ENCODE measurements around the gene LRP2.
A peak's percentile ranks its signal among the peaks of the same experiment; 100 is the strongest.
"Not testable (repeated sequence)": the region's sequence is repeated elsewhere in the genome, so short reads cannot be mapped to it uniquely, and the experiment has no call there.

LRP2 gene

DNA sequence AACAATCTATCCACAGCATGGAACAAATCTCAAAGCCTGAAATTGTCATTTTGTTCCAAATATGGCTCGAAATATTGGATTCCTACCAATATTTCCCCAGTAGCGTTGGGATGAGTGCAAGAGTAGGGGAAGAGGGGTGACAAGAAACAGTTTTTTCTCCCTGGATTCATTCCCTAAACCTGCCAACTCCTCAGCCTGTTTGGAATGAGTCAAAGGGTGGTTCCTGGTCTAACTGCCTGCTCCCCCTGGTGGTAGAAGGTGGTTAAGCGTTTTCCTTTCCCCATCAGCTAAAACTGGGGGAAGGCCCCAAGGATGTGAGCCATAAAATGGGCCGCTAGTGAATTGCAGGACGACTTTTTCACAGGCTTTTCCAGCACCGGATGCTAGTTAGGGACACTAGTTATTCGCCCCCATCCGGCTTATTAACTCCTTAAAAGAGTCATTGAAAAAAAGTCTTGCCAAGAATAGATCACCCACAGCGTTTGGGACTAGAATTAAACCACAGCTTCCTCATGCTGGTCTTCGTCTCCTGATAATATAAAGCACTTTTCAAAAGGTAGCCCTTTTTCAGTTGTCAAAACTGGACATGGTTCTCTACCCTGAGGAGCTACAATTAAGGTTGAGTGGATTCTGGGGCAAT lies 220.5 kb downstream of the LRP2 start:
- peak; percentile 97 for TF ChIP-seq CTCF (IDR thresholded peaks at IDR 0.05; ENCODE audit: insufficient read depth, low read depth, low read length, missing control alignments)
- peak; percentile 78 for DNase-seq (ENCODE audit: low read depth)
- no peak overlapping the region for H3K4me3 ChIP-seq (ENCODE audit: low read length)

DNA sequence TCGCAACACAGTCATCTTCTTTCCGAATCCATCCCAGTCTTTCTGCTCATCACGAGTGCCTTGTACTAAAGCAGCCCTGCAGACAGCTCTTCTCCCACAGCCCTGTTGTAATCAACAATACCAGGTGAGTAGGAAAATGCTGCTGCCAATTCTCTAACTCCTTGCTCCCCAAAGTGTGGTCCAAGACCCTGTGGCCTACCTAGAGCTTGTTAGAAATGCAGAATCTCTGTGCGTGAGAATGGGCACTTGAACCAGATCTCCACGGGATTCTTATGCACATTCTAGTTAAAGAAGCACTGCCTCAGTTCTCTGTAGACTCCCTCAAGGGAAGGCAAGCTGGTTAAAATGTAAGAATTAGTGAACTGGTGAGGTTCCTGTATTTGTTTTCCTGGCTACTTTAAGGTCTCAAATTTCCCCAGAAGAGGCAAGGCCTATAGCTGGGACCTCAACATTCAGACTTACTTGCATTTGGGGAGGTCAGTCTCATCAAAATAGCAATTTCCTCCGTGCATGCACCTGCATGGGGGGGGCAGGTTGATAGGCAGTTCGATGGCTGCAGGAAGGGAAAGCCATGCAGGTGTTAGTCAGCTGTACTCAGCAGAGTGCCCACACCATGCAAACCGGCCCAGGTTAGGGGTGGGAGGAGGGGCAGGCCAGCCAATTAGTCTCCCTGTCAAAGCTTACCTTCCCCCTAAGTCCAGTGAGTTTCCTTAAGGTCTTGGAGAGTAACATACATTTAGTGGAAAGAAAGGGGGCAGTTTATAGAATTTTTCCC lies 222.2 kb downstream of the LRP2 start:
- no peak overlapping the region for H3K4me3 ChIP-seq (ENCODE audit: low read length)
- no peak for TF ChIP-seq CTCF (IDR thresholded peaks at IDR 0.05; ENCODE audit: insufficient read depth, low read depth, low read length, missing control alignments)
- DNase-seq (ENCODE audit: low read depth): no peak

DNA sequence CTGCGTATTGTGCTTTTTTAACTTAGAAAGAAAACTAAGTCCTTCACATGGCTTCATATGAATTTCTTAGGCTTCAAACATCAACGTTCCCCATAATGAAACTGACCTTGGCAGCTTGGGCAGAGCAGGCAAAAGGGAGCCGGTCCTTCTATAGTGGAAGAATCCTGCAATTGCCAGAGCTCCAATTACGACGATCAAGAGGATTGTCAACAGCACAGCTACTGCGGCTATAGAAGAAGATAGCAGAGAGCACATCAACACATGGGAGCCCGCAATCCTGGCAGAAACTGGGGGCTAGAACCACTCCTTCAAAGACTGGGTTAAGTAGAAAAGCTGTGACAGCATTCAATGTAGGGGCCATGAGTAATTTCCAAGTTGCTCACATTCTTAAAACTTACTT lies 223.2 kb downstream of the LRP2 start:
- H3K4me3 ChIP-seq (ENCODE audit: low read length): no peak overlapping the region
- no peak for DNase-seq (ENCODE audit: low read depth)
- no peak for TF ChIP-seq CTCF (IDR thresholded peaks at IDR 0.05; ENCODE audit: insufficient read depth, low read depth, low read length, missing control alignments)

GRCh38 chr2:169137924-169138323 lies 224.4 kb downstream of the LRP2 start:
- H3K4me3 ChIP-seq (ENCODE audit: low read length): no peak overlapping the region
- no peak for DNase-seq (ENCODE audit: low read depth)
- TF ChIP-seq CTCF (IDR thresholded peaks at IDR 0.05; ENCODE audit: insufficient read depth, low read depth, low read length, missing control alignments): no peak

- peak; percentile 11 for DNase-seq (ENCODE audit: low read depth)
- TF ChIP-seq CTCF (IDR thresholded peaks at IDR 0.05; ENCODE audit: insufficient read depth, low read depth, low read length, missing control alignments): no peak
- no peak overlapping the region for H3K4me3 ChIP-seq (ENCODE audit: low read length)
Observed at GRCh38 chr2:169136885-169137534, 225.3 kb downstream of the LRP2 start.

- H3K4me3 ChIP-seq (ENCODE audit: low read length); DNase-seq (ENCODE audit: low read depth): not testable (repeated sequence)
Observed at GRCh38 chr2:169136428-169136827, 225.9 kb downstream of the LRP2 start.

DNA sequence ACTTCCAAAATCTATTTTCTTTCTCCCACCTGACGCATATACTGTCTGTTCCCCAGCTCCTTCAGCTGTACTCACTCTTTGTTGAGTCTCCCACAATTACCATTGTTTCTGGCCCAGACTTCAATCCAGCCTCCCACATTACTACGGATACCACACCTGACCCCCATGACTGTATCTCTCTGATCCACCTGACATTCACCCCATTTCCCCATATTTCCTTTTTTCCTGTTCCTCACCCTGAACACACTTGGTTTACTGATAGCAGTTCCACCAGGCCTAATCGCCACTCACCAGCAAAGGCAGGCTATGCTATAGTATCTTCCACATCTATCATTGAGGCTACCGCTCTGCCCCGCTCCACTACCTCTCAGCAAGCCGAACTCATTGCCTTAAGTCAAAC lies 228.1 kb downstream of the LRP2 start:
- H3K4me3 ChIP-seq (ENCODE audit: low read length); DNase-seq (ENCODE audit: low read depth): not testable (repeated sequence)

All from epithelial cell of esophagus (primary cell).